Measurements from ENCODE around the gene ENO3. TPM values are rescaled to one million over a fixed set of nuclear protein-coding genes. Genes with fewer than 3 reads are reported as not detected.

Gene ENO3
- total and polyA plus RNA-seq, 2 experiments from 2014 or later, result 1.2 to 4.1 TPM

DNA sequence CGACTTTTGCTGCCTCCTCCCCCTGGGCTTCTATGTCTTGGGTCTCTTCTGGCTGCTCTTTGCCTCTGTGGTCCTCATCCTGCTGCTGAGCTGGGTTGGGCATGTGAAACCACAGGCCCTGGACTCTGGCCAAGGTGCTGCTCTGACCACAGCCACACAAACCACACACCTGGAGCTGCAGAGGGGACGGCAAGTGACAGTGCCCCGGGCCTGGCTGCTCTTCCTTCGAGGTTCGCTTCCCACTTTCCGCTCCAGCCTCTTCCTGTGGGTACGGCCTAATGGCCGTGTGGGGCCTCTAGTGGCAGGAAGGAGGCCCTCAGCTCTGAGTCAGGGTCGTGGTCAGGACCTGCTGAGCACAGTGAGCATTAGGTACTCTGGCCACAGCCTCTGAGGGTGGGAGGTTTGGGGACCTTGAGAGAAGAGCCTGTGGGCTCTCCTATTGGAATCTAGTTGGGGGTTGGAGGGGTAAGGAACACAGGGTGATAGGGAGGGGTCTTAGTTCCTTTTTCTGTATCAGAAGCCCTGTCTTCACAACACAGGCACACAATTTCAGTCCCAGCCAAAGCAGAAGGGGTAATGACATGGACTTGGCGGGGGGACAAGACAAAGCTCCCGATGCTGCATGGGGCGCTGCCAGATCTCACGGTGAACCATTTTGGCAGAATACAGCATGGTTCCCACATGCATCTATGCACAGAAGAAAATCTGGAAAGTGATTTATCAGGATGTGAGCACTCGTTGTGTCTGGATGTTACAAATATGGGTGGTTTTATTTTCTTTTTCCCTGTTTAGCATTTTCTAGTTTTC, 16.5 kb upstream of the ENO3 start:
- H3K4me3 ChIP-seq, result no peak overlapping the region

DNA sequence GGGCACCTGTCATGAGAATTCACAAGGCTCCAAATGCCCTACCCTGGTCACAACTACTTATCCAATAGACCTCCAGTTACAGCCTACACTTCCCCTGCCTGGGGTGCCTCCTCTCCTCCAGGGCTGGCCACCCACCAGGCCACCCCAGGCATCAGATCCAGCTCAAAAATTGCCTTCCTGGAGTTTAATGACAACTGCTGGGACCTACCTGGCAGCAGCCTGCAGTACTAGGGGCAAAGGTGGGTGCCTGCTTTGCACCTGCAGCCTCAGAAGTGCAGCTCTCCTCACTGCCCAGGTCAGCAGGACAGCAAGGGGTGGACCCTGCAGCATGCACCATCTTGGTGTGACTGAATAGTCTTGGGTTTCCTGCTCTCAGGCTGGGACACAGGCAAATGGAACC, 15.3 kb upstream of the ENO3 start:
- Histone ChIP-seq H2AFZ (no peak overlapping the region), H3K9ac (no peak overlapping the region), H3K36me3 (ENCODE audit: low read depth) (no peaks in the 10 kb centered on the region), H3K9me2 (ENCODE audit: insufficient read depth) (no peaks in the 10 kb centered on the region), H3K27ac (no peak overlapping the region), H3K4me2 (ENCODE audit: unreplicated experiment) (no peak overlapping the region), H3K27me3 (replicated peaks; ENCODE audit: insufficient read depth) (no peaks in the 10 kb centered on the region), H4K20me1 (ENCODE audit: insufficient read depth) (no peaks in the 10 kb centered on the region), H3K9me3 (ENCODE audit: low read depth) (no peaks in the 10 kb centered on the region), H3K4me1 (ENCODE audit: insufficient read depth) (peaks cover 6% of the 10 kb centered on the region; the same call in 1 of the 2 replicates), H3F3A (ENCODE audit: insufficient read depth) (peaks cover 4% of the 10 kb centered on the region; the same call in 1 of the 2 replicates), H3K79me2 (ENCODE audit: insufficient read depth) (peaks cover 19% of the 10 kb centered on the region), H3K4me3 (no peak overlapping the region)
- in situ Hi-C loops (cut with MboI), result no loop called here
- TF ChIP-seq EZH2 (IDR thresholded peaks at IDR 0.05; ENCODE audit: insufficient read depth, poor library complexity, severe bottlenecking), result no peak
- no peak for TF ChIP-seq EZH2phosphoT487 (IDR thresholded peaks at IDR 0.05; ENCODE audit: insufficient read depth, low read depth)
- DNase-seq, result no peak

More for the DNA sequence above, 16.5 kb upstream of the ENO3 start:
- peak; percentile 63 for DNase-seq
- H3K36me3 ChIP-seq (ENCODE audit: low read depth), result no peaks in the 10 kb centered on the region
- no peak overlapping the region for H2AFZ ChIP-seq
- H3K4me1 ChIP-seq (ENCODE audit: insufficient read depth), result peaks cover 6% of the 10 kb centered on the region; the same call in 1 of the 2 replicates
- H3F3A ChIP-seq (ENCODE audit: insufficient read depth), result no peaks in the 10 kb centered on the region
- no peaks in the 10 kb centered on the region for H3K27me3 ChIP-seq (replicated peaks; ENCODE audit: insufficient read depth)
- H3K9me3 ChIP-seq (ENCODE audit: low read depth), result no peaks in the 10 kb centered on the region
- peak overlapping the region; percentile 46; the same call in 1 of the 2 replicates for H3K9ac ChIP-seq
- 34 to 37% methylated on average over 14 of the region's 14 CpGs for WGBS, 2 experiments (ENCODE audit: low coverage in 1 of 2, low lambda C conversion rate in 2 of 2, missing lambda C conversion rate in 2 of 2)
- TF ChIP-seq EZH2phosphoT487 (IDR thresholded peaks at IDR 0.05; ENCODE audit: insufficient read depth, low read depth) (no peak), EZH2 (IDR thresholded peaks at IDR 0.05; ENCODE audit: insufficient read depth, poor library complexity, severe bottlenecking) (no peak)
- peaks cover 16% of the 10 kb centered on the region for H3K79me2 ChIP-seq (ENCODE audit: insufficient read depth)
- no peak overlapping the region for H3K4me2 ChIP-seq (ENCODE audit: unreplicated experiment)
- no peaks in the 10 kb centered on the region for H4K20me1 ChIP-seq (ENCODE audit: insufficient read depth)
- no peaks in the 10 kb centered on the region for H3K9me2 ChIP-seq (ENCODE audit: insufficient read depth)
- in situ Hi-C loops (cut with MboI), result no loop called here
- no peak overlapping the region for H3K27ac ChIP-seq

DNA sequence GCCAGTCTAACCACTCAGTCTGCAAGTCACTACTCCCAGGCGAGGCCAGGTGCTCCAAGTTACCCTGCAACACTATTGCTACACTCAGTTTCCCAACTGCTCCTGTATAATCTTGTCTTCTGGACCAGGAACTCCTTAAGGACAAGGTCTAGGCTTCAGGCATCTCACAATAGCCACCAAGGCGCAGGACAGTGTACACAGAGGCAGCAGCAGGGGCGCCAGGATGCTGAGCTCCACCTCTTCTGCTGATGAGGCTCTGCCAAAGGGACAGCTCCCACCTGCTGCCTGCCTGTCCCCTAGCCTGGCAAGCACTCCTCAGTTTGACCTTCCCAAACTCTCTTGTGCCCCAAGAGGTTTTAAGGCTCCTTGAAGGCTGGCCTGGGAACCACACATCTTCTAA, 14.5 kb upstream of the ENO3 start:
- Histone ChIP-seq H3K9me3 (ENCODE audit: low read depth) (no peaks in the 10 kb centered on the region), H3K79me2 (ENCODE audit: insufficient read depth) (peaks cover 27% of the 10 kb centered on the region), H3K4me2 (ENCODE audit: unreplicated experiment) (no peak overlapping the region), H3K27me3 (replicated peaks; ENCODE audit: insufficient read depth) (no peaks in the 10 kb centered on the region), H3K27ac (no peak overlapping the region), H2AFZ (no peak overlapping the region), H3K9ac (no peak overlapping the region), H3K4me1 (ENCODE audit: insufficient read depth) (peaks cover 7% of the 10 kb centered on the region; the same call in 1 of the 2 replicates), H3K4me3 (no peak overlapping the region), H3F3A (ENCODE audit: insufficient read depth) (peaks cover 11% of the 10 kb centered on the region), H4K20me1 (ENCODE audit: insufficient read depth) (no peaks in the 10 kb centered on the region), H3K9me2 (ENCODE audit: insufficient read depth) (no peaks in the 10 kb centered on the region), H3K36me3 (ENCODE audit: low read depth) (no peaks in the 10 kb centered on the region)
- no peak for DNase-seq
- in situ Hi-C loops (cut with MboI), result no loop called here
- TF ChIP-seq EZH2 (IDR thresholded peaks at IDR 0.05; ENCODE audit: insufficient read depth, poor library complexity, severe bottlenecking), result no peak
- TF ChIP-seq EZH2phosphoT487 (IDR thresholded peaks at IDR 0.05; ENCODE audit: insufficient read depth, low read depth), result no peak
- 96 to 98% methylated on average over 3 of the region's 3 CpGs for WGBS, 2 experiments (ENCODE audit: low coverage in 1 of 2, low lambda C conversion rate in 2 of 2, missing lambda C conversion rate in 2 of 2)

DNA sequence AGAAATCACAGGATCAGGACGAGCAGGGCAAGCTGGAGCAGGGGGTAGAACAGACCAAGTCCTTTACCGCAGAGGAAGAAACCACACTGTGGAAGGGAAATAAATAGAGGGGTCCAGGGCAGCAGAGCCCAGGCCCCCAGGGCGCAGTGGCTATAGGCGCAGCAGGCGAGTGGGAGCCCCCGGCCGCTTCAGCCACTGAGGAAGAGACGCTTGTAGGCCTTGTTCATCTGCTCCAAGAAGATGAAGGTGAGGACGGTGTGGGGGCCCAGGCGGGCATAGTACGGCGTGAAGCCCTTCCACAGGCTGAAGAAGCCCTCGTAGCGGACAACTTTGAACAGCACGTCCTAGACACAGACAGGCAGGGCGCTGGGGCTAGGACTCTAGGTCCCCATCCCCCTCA, 13.4 kb upstream of the ENO3 start:
- H4K20me1 ChIP-seq (ENCODE audit: insufficient read depth), result no peaks in the 10 kb centered on the region
- no peak overlapping the region; the same call in 1 of the 2 replicates for H3K9ac ChIP-seq
- no peaks in the 10 kb centered on the region for H3K36me3 ChIP-seq (ENCODE audit: low read depth)
- no peak overlapping the region for H3K27ac ChIP-seq
- H3K9me2 ChIP-seq (ENCODE audit: insufficient read depth), result no peaks in the 10 kb centered on the region
- H3K27me3 ChIP-seq (replicated peaks; ENCODE audit: insufficient read depth), result no peaks in the 10 kb centered on the region
- H3K4me1 ChIP-seq (ENCODE audit: insufficient read depth), result peaks cover 14% of the 10 kb centered on the region; the same call in 1 of the 2 replicates
- in situ Hi-C loops (cut with MboI), result no loop called here
- H3K4me3 ChIP-seq, result no peak overlapping the region
- H3K4me2 ChIP-seq (ENCODE audit: unreplicated experiment), result no peak overlapping the region
- 96% methylated on average over 16 of the region's 16 CpGs for WGBS, 2 experiments (ENCODE audit: low coverage in 1 of 2, low lambda C conversion rate in 2 of 2, missing lambda C conversion rate in 2 of 2)
- peaks cover 20% of the 10 kb centered on the region for H3F3A ChIP-seq (ENCODE audit: insufficient read depth)
- TF ChIP-seq EZH2phosphoT487 (IDR thresholded peaks at IDR 0.05; ENCODE audit: insufficient read depth, low read depth), result no peak
- TF ChIP-seq EZH2 (IDR thresholded peaks at IDR 0.05; ENCODE audit: insufficient read depth, poor library complexity, severe bottlenecking), result no peak
- no peak overlapping the region for H2AFZ ChIP-seq
- H3K79me2 ChIP-seq (ENCODE audit: insufficient read depth), result peaks cover 38% of the 10 kb centered on the region
- DNase-seq, result no peak
- no peaks in the 10 kb centered on the region for H3K9me3 ChIP-seq (ENCODE audit: low read depth)

All from GM23248 (cell line).